ENCODE results near the gene SLC38A11. TPM values are rescaled to one million over a fixed set of nuclear protein-coding genes. Genes with fewer than 3 reads are reported as not detected.

The SLC38A11 gene
- total RNA-seq, 2 donors from 2014 or later = 1.6 TPM; not detected in 1

- no peaks in the 10 kb centered on the region for H3K9me3 ChIP-seq (ENCODE audit: control insufficient read depth, low read length, poor library complexity, severe bottlenecking)
- Mint-ChIP-seq H3K4me1 (no peaks in the 10 kb centered on the region), H3K27ac (no peak overlapping the region), H3K36me3 (ENCODE audit: low read depth) (no peaks in the 10 kb centered on the region), H3K4me3 (no peak overlapping the region), H3K27me3 (no peaks in the 10 kb centered on the region)
- DNase-seq (no peak), ATAC-seq (no peak)
These were observed 56.9 kb downstream of the SLC38A11 start for GRCh38 chr2:164898475-164898874.

GRCh38 chr2:164897469-164898260 is 57.7 kb downstream of the SLC38A11 start:
- Mint-ChIP-seq H3K27ac (no peak overlapping the region), H3K4me1 (no peaks in the 10 kb centered on the region), H3K27me3 (no peaks in the 10 kb centered on the region), H3K36me3 (ENCODE audit: low read depth) (no peaks in the 10 kb centered on the region), H3K4me3 (no peak overlapping the region)
- no peaks in the 10 kb centered on the region for H3K9me3 ChIP-seq (ENCODE audit: control insufficient read depth, low read length, poor library complexity, severe bottlenecking)
- DNase-seq (no peak), ATAC-seq (no peak)

- H3K27ac Mint-ChIP-seq = no peak overlapping the region
- H3K4me3 Mint-ChIP-seq = no peak overlapping the region
- DNase-seq (no peak), ATAC-seq (no peak)
- no peaks in the 10 kb centered on the region for H3K36me3 Mint-ChIP-seq (ENCODE audit: low read depth)
- no peaks in the 10 kb centered on the region for H3K4me1 Mint-ChIP-seq
- no peaks in the 10 kb centered on the region for H3K27me3 Mint-ChIP-seq
- no peaks in the 10 kb centered on the region for H3K9me3 ChIP-seq (ENCODE audit: control insufficient read depth, low read length, poor library complexity, severe bottlenecking)
These were observed 58.5 kb downstream of the SLC38A11 start for GRCh38 chr2:164896634-164897355.

- no peak for ATAC-seq
- no peaks in the 10 kb centered on the region for H3K36me3 Mint-ChIP-seq (ENCODE audit: low read depth)
These were observed 59.1 kb downstream of the SLC38A11 start for GRCh38 chr2:164896226-164896625.

GRCh38 chr2:164891460-164891859 is 63.9 kb downstream of the SLC38A11 start:
- DNase-seq = no peak
- no peaks in the 10 kb centered on the region for H3K36me3 Mint-ChIP-seq (ENCODE audit: low read depth)
- no peak for ATAC-seq
- H3K9me3 ChIP-seq (ENCODE audit: control insufficient read depth, low read length, poor library complexity, severe bottlenecking) = no peaks in the 10 kb centered on the region
- H3K27me3 Mint-ChIP-seq = no peaks in the 10 kb centered on the region
- H3K27ac Mint-ChIP-seq = no peak overlapping the region
- H3K4me3 Mint-ChIP-seq = no peak overlapping the region
- H3K4me1 Mint-ChIP-seq = no peaks in the 10 kb centered on the region

More at GRCh38 chr2:164896226-164896625, 59.1 kb downstream of the SLC38A11 start:
- no peak overlapping the region for H3K27ac Mint-ChIP-seq
- H3K4me3 Mint-ChIP-seq = no peak overlapping the region
- no peak for DNase-seq
- H3K4me1 Mint-ChIP-seq = no peaks in the 10 kb centered on the region
- H3K27me3 Mint-ChIP-seq = no peaks in the 10 kb centered on the region
- no peaks in the 10 kb centered on the region for H3K9me3 ChIP-seq (ENCODE audit: control insufficient read depth, low read length, poor library complexity, severe bottlenecking)

GRCh38 chr2:164890544-164890943 is 64.8 kb downstream of the SLC38A11 start:
- no peaks in the 10 kb centered on the region for H3K9me3 ChIP-seq (ENCODE audit: control insufficient read depth, low read length, poor library complexity, severe bottlenecking)
- no peaks in the 10 kb centered on the region for H3K36me3 Mint-ChIP-seq (ENCODE audit: low read depth)
- DNase-seq = no peak
- no peaks in the 10 kb centered on the region for H3K27me3 Mint-ChIP-seq
- H3K27ac Mint-ChIP-seq = no peak overlapping the region
- H3K4me1 Mint-ChIP-seq = no peaks in the 10 kb centered on the region
- H3K4me3 Mint-ChIP-seq = no peak overlapping the region
- ATAC-seq = no peak

- no peaks in the 10 kb centered on the region for H3K4me1 Mint-ChIP-seq
- H3K36me3 Mint-ChIP-seq (ENCODE audit: low read depth) = no peaks in the 10 kb centered on the region
- no peak overlapping the region for H3K4me3 Mint-ChIP-seq
- no peak for DNase-seq
- ATAC-seq = no peak
- no peak overlapping the region for H3K27ac Mint-ChIP-seq
- H3K27me3 Mint-ChIP-seq = no peaks in the 10 kb centered on the region
- no peaks in the 10 kb centered on the region for H3K9me3 ChIP-seq (ENCODE audit: control insufficient read depth, low read length, poor library complexity, severe bottlenecking)
These were observed 66.7 kb downstream of the SLC38A11 start for GRCh38 chr2:164888592-164888991.

- no peaks in the 10 kb centered on the region for H3K36me3 Mint-ChIP-seq (ENCODE audit: low read depth)
- no peak overlapping the region for H3K27ac Mint-ChIP-seq
- H3K9me3 ChIP-seq (ENCODE audit: control insufficient read depth, low read length, poor library complexity, severe bottlenecking) = no peaks in the 10 kb centered on the region
- no peaks in the 10 kb centered on the region for H3K27me3 Mint-ChIP-seq
- no peaks in the 10 kb centered on the region for H3K4me1 Mint-ChIP-seq
- H3K4me3 Mint-ChIP-seq = no peak overlapping the region
- ATAC-seq = no peak
- DNase-seq = no peak
These were observed 67.7 kb downstream of the SLC38A11 start for GRCh38 chr2:164887434-164888144.

GRCh38 chr2:164882276-164882675 is 73.0 kb downstream of the SLC38A11 start:
- no peaks in the 10 kb centered on the region for H3K9me3 ChIP-seq (ENCODE audit: control insufficient read depth, low read length, poor library complexity, severe bottlenecking)
- DNase-seq (no peak), ATAC-seq (no peak)
- Mint-ChIP-seq H3K36me3 (ENCODE audit: low read depth) (no peaks in the 10 kb centered on the region), H3K27me3 (no peaks in the 10 kb centered on the region), H3K4me1 (no peaks in the 10 kb centered on the region), H3K4me3 (no peak overlapping the region), H3K27ac (no peak overlapping the region)

- Mint-ChIP-seq H3K36me3 (ENCODE audit: low read depth) (no peaks in the 10 kb centered on the region), H3K4me3 (no peak overlapping the region), H3K27me3 (no peaks in the 10 kb centered on the region), H3K4me1 (no peaks in the 10 kb centered on the region), H3K27ac (no peak overlapping the region)
- ATAC-seq = no peak
- no peaks in the 10 kb centered on the region for H3K9me3 ChIP-seq (ENCODE audit: control insufficient read depth, low read length, poor library complexity, severe bottlenecking)
- DNase-seq = no peak
These were observed 73.8 kb downstream of the SLC38A11 start for GRCh38 chr2:164881524-164881923.

- no peaks in the 10 kb centered on the region for H3K36me3 Mint-ChIP-seq (ENCODE audit: low read depth)
- H3K4me3 Mint-ChIP-seq = no peak overlapping the region
- no peaks in the 10 kb centered on the region for H3K4me1 Mint-ChIP-seq
- no peak overlapping the region for H3K27ac Mint-ChIP-seq
- no peak for ATAC-seq
- H3K9me3 ChIP-seq (ENCODE audit: control insufficient read depth, low read length, poor library complexity, severe bottlenecking) = no peaks in the 10 kb centered on the region
- no peak for DNase-seq
- no peaks in the 10 kb centered on the region for H3K27me3 Mint-ChIP-seq
These were observed 75.3 kb downstream of the SLC38A11 start for GRCh38 chr2:164879901-164880535.

- no peak overlapping the region for H3K4me3 Mint-ChIP-seq
- H3K36me3 Mint-ChIP-seq (ENCODE audit: low read depth) = no peaks in the 10 kb centered on the region
- no peaks in the 10 kb centered on the region for H3K9me3 ChIP-seq (ENCODE audit: control insufficient read depth, low read length, poor library complexity, severe bottlenecking)
- DNase-seq (no peak), ATAC-seq (no peak)
- no peaks in the 10 kb centered on the region for H3K27me3 Mint-ChIP-seq
- no peaks in the 10 kb centered on the region for H3K4me1 Mint-ChIP-seq
- no peak overlapping the region for H3K27ac Mint-ChIP-seq
These were observed 77.4 kb downstream of the SLC38A11 start for GRCh38 chr2:164877927-164878326.

- H3K4me1 Mint-ChIP-seq = no peaks in the 10 kb centered on the region
- no peak overlapping the region for H3K27ac Mint-ChIP-seq
- no peaks in the 10 kb centered on the region for H3K9me3 ChIP-seq (ENCODE audit: control insufficient read depth, low read length, poor library complexity, severe bottlenecking)
- no peaks in the 10 kb centered on the region for H3K36me3 Mint-ChIP-seq (ENCODE audit: low read depth)
- DNase-seq (no peak), ATAC-seq (no peak)
- H3K4me3 Mint-ChIP-seq = no peak overlapping the region
- no peaks in the 10 kb centered on the region for H3K27me3 Mint-ChIP-seq
These were observed 78.2 kb downstream of the SLC38A11 start for GRCh38 chr2:164877169-164877568.

All from T-helper 17 cell (primary cell).